IMR-90 (cell line): ENCODE results near the gene KNCN. TPM values are rescaled to one million over a fixed set of nuclear protein-coding genes. Genes with fewer than 3 reads are reported as not detected.

Experiments used
- ATAC-seq: fragments of 200-7000 bp; cut with Tn5 transposase; 2 replicates; pipeline ENCODE4 v1.9.1; 2020; ENCODE audit warnings: low read depth, mild to moderate bottlenecking, moderate library complexity
- BruUV-seq: library from RNA; stranded (reverse); fragments of 400-500 nt; replicated peaks from 2 replicates; lab custom pipeline; 2021; lab: Mats Ljungman, UMichigan
- CTCF ChIA-PET: fragments of 300-600 bp; formaldehyde crosslinking; extraction: SDS; loops from one replicate; lab custom pipeline; 2021; ENCODE audit warnings: antibody characterized with exemption; lab: Yijun Ruan, JAX
- POLR2A ChIA-PET: fragments of 300-600 bp; sonication (Branson Sonifier 250); formaldehyde crosslinking; loops from one replicate; lab custom pipeline; 2022; ENCODE audit warnings: antibody characterized with exemption; ENCODE audit not compliant: unreplicated experiment; lab: Charles Lee
- DNase-seq: peaks from one replicate; pipeline ENCODE4 v3.0.0; 2013
- H2AFZ ChIP-seq: replicated peaks from 2 replicates; pipeline ENCODE3; 2013; ENCODE audit warnings: low read length, mild to moderate bottlenecking; ENCODE audit not compliant: poor library complexity
- H2AK5ac ChIP-seq: 2 replicates; pipeline ENCODE4 v1.6.1; 2013; ENCODE audit warnings: low read depth, low read length, inconsistent platforms
- H2AK9ac ChIP-seq: replicated peaks from 2 replicates; pipeline ENCODE3; 2013; ENCODE audit warnings: mild to moderate bottlenecking, low read depth, low read length, moderate library complexity; ENCODE audit not compliant: poor library complexity
- H2BK120ac ChIP-seq: 2 replicates; pipeline ENCODE4 v1.6.1; 2013; ENCODE audit warnings: low read depth, low read length, inconsistent platforms
- H2BK15ac ChIP-seq: 3 replicates; pipeline ENCODE4 v1.6.1; 2013; ENCODE audit warnings: low read depth, low read length, inconsistent platforms
- H2BK20ac ChIP-seq: 2 replicates; pipeline ENCODE4 v1.6.1; 2013; ENCODE audit warnings: low read depth, mild to moderate bottlenecking, inconsistent platforms, low read length, moderate library complexity
- H2BK5ac ChIP-seq: 2 replicates; pipeline ENCODE4 v1.6.1; 2013; ENCODE audit warnings: mild to moderate bottlenecking, low read depth, low read length, inconsistent platforms; ENCODE audit not compliant: poor library complexity, severe bottlenecking
- H3K14ac ChIP-seq: replicated peaks from 2 replicates; pipeline ENCODE4 v1.6.1; 2013; ENCODE audit warnings: low read depth, low read length, inconsistent platforms
- H3K18ac ChIP-seq: 2 replicates; pipeline ENCODE4 v1.6.1; 2013; ENCODE audit warnings: low read depth, low read length, control low read depth
- H3K23ac ChIP-seq: 2 replicates; pipeline ENCODE4 v1.6.1; 2013; ENCODE audit warnings: low read depth, low read length, inconsistent platforms
- H3K27ac ChIP-seq: 2 replicates; pipeline ENCODE4 v1.5.1; 2013; ENCODE audit warnings: mild to moderate bottlenecking, control low read depth, low read length; ENCODE audit not compliant: insufficient read depth
- H3K27me3 ChIP-seq: 2 replicates; pipeline ENCODE4 v1.6.1; 2013; ENCODE audit warnings: low read length; ENCODE audit not compliant: control insufficient read depth, insufficient read depth
- H3K36me3 ChIP-seq: 2 replicates; pipeline ENCODE4 v1.6.1; 2013; ENCODE audit warnings: low read length, mixed read lengths; ENCODE audit not compliant: control insufficient read depth, insufficient read depth
- H3K4ac ChIP-seq: 2 replicates; pipeline ENCODE4 v1.6.1; 2013; ENCODE audit warnings: low read depth, low read length, inconsistent platforms
- H3K4me1 ChIP-seq: 2 replicates; pipeline ENCODE4 v1.6.1; 2013; ENCODE audit warnings: low read length, mixed read lengths; ENCODE audit not compliant: control insufficient read depth, insufficient read depth
- H3K4me2 ChIP-seq: 2 replicates; pipeline ENCODE4 v1.6.1; 2013; ENCODE audit warnings: low read depth, mild to moderate bottlenecking, control low read depth, low read length, moderate library complexity
- H3K4me3 ChIP-seq: 2 replicates; pipeline ENCODE4 v1.5.1; 2013; ENCODE audit warnings: low read depth, mild to moderate bottlenecking, control low read depth, low read length, moderate library complexity; ENCODE audit not compliant: insufficient read depth
- H3K56ac ChIP-seq: 2 replicates; pipeline ENCODE4 v1.6.1; 2013; ENCODE audit warnings: low read length, inconsistent platforms; ENCODE audit not compliant: insufficient read depth; ENCODE audit errors: extremely low read depth
- H3K79me1 ChIP-seq, 2 experiments: 2 replicates each; pipeline ENCODE4 v1.6.1; 2013; ENCODE audit warnings: low read length in 2 of 2, inconsistent platforms in 1 of 2, low read depth in 1 of 2
- H3K9ac ChIP-seq: 2 replicates; pipeline ENCODE4 v1.6.1; 2013; ENCODE audit warnings: low read depth, low read length, control low read depth
- H3K9me1 ChIP-seq: 2 replicates; pipeline ENCODE4 v1.6.1; 2013; ENCODE audit warnings: low read length, inconsistent platforms; ENCODE audit not compliant: insufficient read depth
- H3K9me3 ChIP-seq: 2 replicates; pipeline ENCODE4 v1.6.1; 2013; ENCODE audit warnings: low read length; ENCODE audit not compliant: control insufficient read depth, insufficient read depth
- H4K20me1 ChIP-seq: 2 replicates; pipeline ENCODE4 v1.6.1; 2013; ENCODE audit warnings: low read length, inconsistent platforms; ENCODE audit not compliant: insufficient read depth
- H4K5ac ChIP-seq: 2 replicates; pipeline ENCODE4 v1.6.1; 2013; ENCODE audit warnings: mild to moderate bottlenecking, low read depth, low read length, control low read depth
- H4K8ac ChIP-seq, 2 experiments: 2 replicates each; pipeline ENCODE4 v1.6.1; 2013; ENCODE audit warnings: low read depth in 2 of 2, low read length in 2 of 2, control low read depth in 1 of 2, inconsistent platforms in 1 of 2
- H4K91ac ChIP-seq: 2 replicates; pipeline ENCODE4 v1.6.1; 2013; ENCODE audit warnings: low read depth, low read length, inconsistent platforms; ENCODE audit not compliant: insufficient read depth
- MAFK ChIP-seq: IDR thresholded peaks from 2 replicates; pipeline ENCODE4 v1.6.1; 2012; ENCODE audit warnings: low read depth, low read length, improper control_type of control experiment
- MXI1 ChIP-seq: IDR thresholded peaks from 2 replicates; pipeline ENCODE4 v1.6.1; 2012; ENCODE audit warnings: low read depth, mild to moderate bottlenecking, low read length, moderate library complexity, borderline replicate concordance
- RCOR1 ChIP-seq: IDR thresholded peaks from 2 replicates; pipeline ENCODE4 v1.6.1; 2012; ENCODE audit warnings: mild to moderate bottlenecking, low read length, improper control_type of control experiment; ENCODE audit not compliant: insufficient replicate concordance
- USF2 ChIP-seq: fragments of 150-350 bp; IDR thresholded peaks from 2 replicates; pipeline ENCODE4 v1.6.1; 2017; ENCODE audit warnings: mild to moderate bottlenecking, antibody characterized with exemption, low read length, low read depth
- WGBS, 2 experiments: methylation state at CpG; one replicate each; pipeline versions ENCODE4 v1.1.5 to v1.1.7; 2013; ENCODE audit warnings: missing lambda C conversion rate in 2 of 2; ENCODE audit not compliant: insufficient read length in 1 of 2; ENCODE audit errors: extremely low coverage in 2 of 2; 5-methylcytosine and 5-hydroxymethylcytosine counted together
- dilution Hi-C: fragments of 300-500 bp; cut with HindIII; formaldehyde crosslinking; loops from one replicate; pipeline ENCODE4 v1.14.3; 2018; ENCODE audit warnings: low sequenced_read_pairs; ENCODE audit not compliant: unreplicated experiment
- in situ Hi-C: fragments of 300-500 bp; cut with MboI; formaldehyde crosslinking; loops from 3 replicates; pipeline ENCODE4 v1.14.3; 2019; ENCODE audit warnings: low sequenced_read_pairs, inconsistent platforms, mixed read lengths
- intact Hi-C: fragments of 100-400 bp; cut with micrococcal nuclease; formaldehyde crosslinking; loops from 2 replicates; pipeline ENCODE4 v1.10.0; 2022
- polyA plus RNA-seq, 3 experiments: library from polyadenylated mRNA; depleted of rRNA; stranded (reverse); fragments of >200 nt; gene quantifications; 2 replicates each; pipeline ENCODE4 v1.2.3, GENCODE V29; 2012; ENCODE audit warnings: low replicate concordance in 1 of 3
- total RNA-seq: library from RNA; depleted of rRNA; stranded (reverse); fragments of >200 nt; gene quantifications from 2 replicates; pipeline ENCODE4 v1.2.3, GENCODE V29; 2012

The KNCN gene
- total and polyA plus RNA-seq, 2 of the 4 experiments (the other 2 are of a cell fraction): not detected

- no peak for TF ChIP-seq USF2
- TF ChIP-seq MXI1: no peak
- TF ChIP-seq RCOR1: no peak
- no peak for TF ChIP-seq MAFK
These were observed 3.3 kb upstream of the KNCN start (continued) for GRCh38 chr1:46554597-46555381.

DNA sequence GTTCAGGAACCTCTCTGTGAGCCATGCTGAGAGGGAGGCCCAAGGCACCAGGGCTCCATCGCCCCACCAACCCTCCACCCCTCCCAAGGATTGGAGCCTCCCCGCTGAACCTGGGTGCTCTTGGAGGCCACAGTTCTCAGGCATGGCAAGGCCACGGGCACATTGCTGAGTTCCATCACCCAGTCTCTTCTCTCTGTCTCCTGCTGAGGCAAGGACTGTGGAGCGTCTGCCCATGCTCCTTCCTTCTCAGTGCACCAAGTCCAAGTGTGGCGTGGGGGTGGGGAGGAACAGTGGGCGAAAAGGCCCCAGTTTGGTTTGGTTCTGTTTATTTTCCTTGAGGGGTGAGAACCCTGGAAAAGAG lies 2.8 kb upstream of the KNCN start:
- Histone ChIP-seq H3K4me2 (no peak overlapping the region), H2BK15ac (no peak overlapping the region), H2BK20ac (no peak overlapping the region), H2BK5ac (no peak overlapping the region), H2AK5ac (no peak overlapping the region), H3K9me1 (no peaks in the 10 kb centered on the region; the same call in 1 of the 2 replicates), H4K20me1 (no peaks in the 10 kb centered on the region), H3K36me3 (peaks cover 7% of the 10 kb centered on the region; the same call in 1 of the 2 replicates), H3K9me3 (no peaks in the 10 kb centered on the region), H2AK9ac (no peak overlapping the region), H3K4me1 (no peaks in the 10 kb centered on the region), H2BK120ac (no peak overlapping the region), H3K18ac (no peak overlapping the region), H3K56ac (no peak overlapping the region), H3K4ac (no peak overlapping the region), H3K9ac (no peak overlapping the region), H3K23ac (no peak overlapping the region), H3K14ac (no peak overlapping the region), H3K27me3 (peaks cover 31% of the 10 kb centered on the region), H3K27ac (no peak overlapping the region), H4K91ac (no peak overlapping the region), H4K8ac (no peak overlapping the region), H3K79me1 (no peaks in the 10 kb centered on the region), H3K4me3 (no peak overlapping the region), H2AFZ (no peak overlapping the region), H4K5ac (no peak overlapping the region)
- TF ChIP-seq USF2: no peak
- CTCF ChIA-PET: no interaction called here
- intact Hi-C loops (no loop called here), dilution Hi-C loops (no loop called here), in situ Hi-C loops (no loop called here)
- no TSS peak for BruUV-seq
- WGBS, 2 experiments: no CpG with 5 or more reads among the region's 6 CpGs
- POLR2A ChIA-PET: no interaction called here
- ATAC-seq: no peak
- no peak for DNase-seq
